ENCODE measurements around the gene RNF208.

- TF ChIP-seq CTCF (IDR thresholded peaks at IDR 0.05; ENCODE audit: low read depth, low read length) (no peak), POLR2A (IDR thresholded peaks at IDR 0.05; ENCODE audit: extremely low read depth, insufficient read length) (no peak), MAX (IDR thresholded peaks at IDR 0.05; ENCODE audit: low read depth, low read length) (no peak)
Observed at GRCh38 chr9:137218212-137218753, 3.8 kb downstream of the RNF208 start.

All from NB4 (cell line).